IMR-90 (cell line): Measurements from ENCODE around the gene PRODH2. TPM values are rescaled to one million over a fixed set of nuclear protein-coding genes. Genes with fewer than 3 reads are reported as not detected.

Experiments
- ATAC-seq: fragments of 200-7000 bp; cut with Tn5 transposase; 2 replicates; pipeline ENCODE4 v1.9.1; 2020; ENCODE audit warnings: low read depth, mild to moderate bottlenecking, moderate library complexity
- BruUV-seq: library from RNA; stranded (reverse); fragments of 400-500 nt; replicated peaks from 2 replicates; lab custom pipeline; 2021; lab: Mats Ljungman, UMichigan
- CTCF ChIA-PET: fragments of 300-600 bp; formaldehyde crosslinking; extraction: SDS; loops from one replicate; lab custom pipeline; 2021; ENCODE audit warnings: antibody characterized with exemption; lab: Yijun Ruan, JAX
- POLR2A ChIA-PET: fragments of 300-600 bp; sonication (Branson Sonifier 250); formaldehyde crosslinking; loops from one replicate; lab custom pipeline; 2022; ENCODE audit warnings: antibody characterized with exemption; ENCODE audit not compliant: unreplicated experiment; lab: Charles Lee
- DNase-seq: peaks from one replicate; pipeline ENCODE4 v3.0.0; 2013
- H2AFZ ChIP-seq: replicated peaks from 2 replicates; pipeline ENCODE3; 2013; ENCODE audit warnings: low read length, mild to moderate bottlenecking; ENCODE audit not compliant: poor library complexity
- H2AK5ac ChIP-seq: 2 replicates; pipeline ENCODE4 v1.6.1; 2013; ENCODE audit warnings: low read depth, low read length, inconsistent platforms
- H2AK9ac ChIP-seq: replicated peaks from 2 replicates; pipeline ENCODE3; 2013; ENCODE audit warnings: mild to moderate bottlenecking, low read depth, low read length, moderate library complexity; ENCODE audit not compliant: poor library complexity
- H2BK120ac ChIP-seq: 2 replicates; pipeline ENCODE4 v1.6.1; 2013; ENCODE audit warnings: low read depth, low read length, inconsistent platforms
- H2BK15ac ChIP-seq: 3 replicates; pipeline ENCODE4 v1.6.1; 2013; ENCODE audit warnings: low read depth, low read length, inconsistent platforms
- H2BK20ac ChIP-seq: 2 replicates; pipeline ENCODE4 v1.6.1; 2013; ENCODE audit warnings: low read depth, mild to moderate bottlenecking, inconsistent platforms, low read length, moderate library complexity
- H2BK5ac ChIP-seq: 2 replicates; pipeline ENCODE4 v1.6.1; 2013; ENCODE audit warnings: mild to moderate bottlenecking, low read depth, low read length, inconsistent platforms; ENCODE audit not compliant: poor library complexity, severe bottlenecking
- H3K14ac ChIP-seq: replicated peaks from 2 replicates; pipeline ENCODE4 v1.6.1; 2013; ENCODE audit warnings: low read depth, low read length, inconsistent platforms
- H3K18ac ChIP-seq: 2 replicates; pipeline ENCODE4 v1.6.1; 2013; ENCODE audit warnings: low read depth, low read length, control low read depth
- H3K23ac ChIP-seq: 2 replicates; pipeline ENCODE4 v1.6.1; 2013; ENCODE audit warnings: low read depth, low read length, inconsistent platforms
- H3K27ac ChIP-seq: 2 replicates; pipeline ENCODE4 v1.5.1; 2013; ENCODE audit warnings: mild to moderate bottlenecking, control low read depth, low read length; ENCODE audit not compliant: insufficient read depth
- H3K27me3 ChIP-seq: 2 replicates; pipeline ENCODE4 v1.6.1; 2013; ENCODE audit warnings: low read length; ENCODE audit not compliant: control insufficient read depth, insufficient read depth
- H3K36me3 ChIP-seq: 2 replicates; pipeline ENCODE4 v1.6.1; 2013; ENCODE audit warnings: low read length, mixed read lengths; ENCODE audit not compliant: control insufficient read depth, insufficient read depth
- H3K4ac ChIP-seq: 2 replicates; pipeline ENCODE4 v1.6.1; 2013; ENCODE audit warnings: low read depth, low read length, inconsistent platforms
- H3K4me1 ChIP-seq: 2 replicates; pipeline ENCODE4 v1.6.1; 2013; ENCODE audit warnings: low read length, mixed read lengths; ENCODE audit not compliant: control insufficient read depth, insufficient read depth
- H3K4me2 ChIP-seq: 2 replicates; pipeline ENCODE4 v1.6.1; 2013; ENCODE audit warnings: low read depth, mild to moderate bottlenecking, control low read depth, low read length, moderate library complexity
- H3K4me3 ChIP-seq: 2 replicates; pipeline ENCODE4 v1.5.1; 2013; ENCODE audit warnings: low read depth, mild to moderate bottlenecking, control low read depth, low read length, moderate library complexity; ENCODE audit not compliant: insufficient read depth
- H3K56ac ChIP-seq: 2 replicates; pipeline ENCODE4 v1.6.1; 2013; ENCODE audit warnings: low read length, inconsistent platforms; ENCODE audit not compliant: insufficient read depth; ENCODE audit errors: extremely low read depth
- H3K79me1 ChIP-seq, 2 experiments: 2 replicates each; pipeline ENCODE4 v1.6.1; 2013; ENCODE audit warnings: low read length in 2 of 2, inconsistent platforms in 1 of 2, low read depth in 1 of 2
- H3K9ac ChIP-seq: 2 replicates; pipeline ENCODE4 v1.6.1; 2013; ENCODE audit warnings: low read depth, low read length, control low read depth
- H3K9me1 ChIP-seq: 2 replicates; pipeline ENCODE4 v1.6.1; 2013; ENCODE audit warnings: low read length, inconsistent platforms; ENCODE audit not compliant: insufficient read depth
- H3K9me3 ChIP-seq: 2 replicates; pipeline ENCODE4 v1.6.1; 2013; ENCODE audit warnings: low read length; ENCODE audit not compliant: control insufficient read depth, insufficient read depth
- H4K20me1 ChIP-seq: 2 replicates; pipeline ENCODE4 v1.6.1; 2013; ENCODE audit warnings: low read length, inconsistent platforms; ENCODE audit not compliant: insufficient read depth
- H4K5ac ChIP-seq: 2 replicates; pipeline ENCODE4 v1.6.1; 2013; ENCODE audit warnings: mild to moderate bottlenecking, low read depth, low read length, control low read depth
- H4K8ac ChIP-seq, 2 experiments: 2 replicates each; pipeline ENCODE4 v1.6.1; 2013; ENCODE audit warnings: low read depth in 2 of 2, low read length in 2 of 2, control low read depth in 1 of 2, inconsistent platforms in 1 of 2
- H4K91ac ChIP-seq: 2 replicates; pipeline ENCODE4 v1.6.1; 2013; ENCODE audit warnings: low read depth, low read length, inconsistent platforms; ENCODE audit not compliant: insufficient read depth
- BHLHE40 ChIP-seq: fragments of 150-350 bp; IDR thresholded peaks from 2 replicates; pipeline ENCODE4 v1.6.1; 2016; ENCODE audit warnings: mild to moderate bottlenecking, low read depth, low read length
- CEBPB ChIP-seq: IDR thresholded peaks from 2 replicates; pipeline ENCODE4 v1.6.1; 2012; ENCODE audit warnings: low read depth, low read length, improper control_type of control experiment
- FOS ChIP-seq: fragments of 150-350 bp; IDR thresholded peaks from 2 replicates; pipeline ENCODE4 v1.6.1; 2016; ENCODE audit warnings: low read depth, low read length
- MAFK ChIP-seq: IDR thresholded peaks from 2 replicates; pipeline ENCODE4 v1.6.1; 2012; ENCODE audit warnings: low read depth, low read length, improper control_type of control experiment
- MAZ ChIP-seq: IDR thresholded peaks from 2 replicates; pipeline ENCODE4 v1.6.1; 2012; ENCODE audit warnings: low read depth, mild to moderate bottlenecking, low read length, improper control_type of control experiment, moderate library complexity, borderline replicate concordance
- NFE2L2 ChIP-seq: fragments of 150-350 bp; IDR thresholded peaks from 2 replicates; pipeline ENCODE4 v1.6.1; 2016; ENCODE audit warnings: low read depth, mild to moderate bottlenecking, low read length
- RAD21 ChIP-seq: IDR thresholded peaks from 2 replicates; pipeline ENCODE4 v1.6.1; 2012; ENCODE audit warnings: low read length, improper control_type of control experiment
- RCOR1 ChIP-seq: IDR thresholded peaks from 2 replicates; pipeline ENCODE4 v1.6.1; 2012; ENCODE audit warnings: mild to moderate bottlenecking, low read length, improper control_type of control experiment; ENCODE audit not compliant: insufficient replicate concordance
- RFX5 ChIP-seq: IDR thresholded peaks from 2 replicates; pipeline ENCODE4 v1.8.0; 2012; ENCODE audit warnings: low read depth, mild to moderate bottlenecking, low read length, moderate library complexity
- WGBS, 2 experiments: methylation state at CpG; one replicate each; pipeline versions ENCODE4 v1.1.5 to v1.1.7; 2013; ENCODE audit warnings: missing lambda C conversion rate in 2 of 2; ENCODE audit not compliant: insufficient read length in 1 of 2; ENCODE audit errors: extremely low coverage in 2 of 2; 5-methylcytosine and 5-hydroxymethylcytosine counted together
- dilution Hi-C: fragments of 300-500 bp; cut with HindIII; formaldehyde crosslinking; loops from one replicate; pipeline ENCODE4 v1.14.3; 2018; ENCODE audit warnings: low sequenced_read_pairs; ENCODE audit not compliant: unreplicated experiment
- in situ Hi-C: fragments of 300-500 bp; cut with MboI; formaldehyde crosslinking; loops from 3 replicates; pipeline ENCODE4 v1.14.3; 2019; ENCODE audit warnings: low sequenced_read_pairs, inconsistent platforms, mixed read lengths
- intact Hi-C: fragments of 100-400 bp; cut with micrococcal nuclease; formaldehyde crosslinking; loops from 2 replicates; pipeline ENCODE4 v1.10.0; 2022
- polyA plus RNA-seq, 3 experiments: library from polyadenylated mRNA; depleted of rRNA; stranded (reverse); fragments of >200 nt; gene quantifications; 2 replicates each; pipeline ENCODE4 v1.2.3, GENCODE V29; 2012; ENCODE audit warnings: low replicate concordance in 1 of 3
- total RNA-seq: library from RNA; depleted of rRNA; stranded (reverse); fragments of >200 nt; gene quantifications from 2 replicates; pipeline ENCODE4 v1.2.3, GENCODE V29; 2012
- TF ChIP-seq, protein P1 (sequence below): fragments of 150-350 bp; IDR thresholded peaks from 2 replicates; pipeline ENCODE4 v1.6.1; 2016; ENCODE audit warnings: low read depth, mild to moderate bottlenecking, low read length, moderate library complexity, borderline replicate concordance
- TF ChIP-seq, protein P2 (sequence below): conservative IDR thresholded peaks from 2 replicates; pipeline ENCODE4 v1.5.1; 2012; ENCODE audit warnings: mild to moderate bottlenecking, low read depth, low read length, improper control_type of control experiment

PRODH2 gene
- total and polyA plus RNA-seq, 2 of the 4 experiments (the other 2 are of a cell fraction): not detected

- no TSS peak for BruUV-seq
- WGBS, 2 experiments: 100% methylated on average over 3 of the region's 10 CpGs; no CpG with 5 or more reads in 1 of the 2 experiments
- intact Hi-C loops: no loop called here
Observed at GRCh38 chr19:35785339-35785627, 27.4 kb downstream of the PRODH2 start.

More at GRCh38 chr19:35785339-35785627, 27.4 kb downstream of the PRODH2 start:
- no peak overlapping the region for H3K4me3 ChIP-seq
- no peaks in the 10 kb centered on the region for H3K27me3 ChIP-seq
- H4K5ac ChIP-seq: no peak overlapping the region
- ChIA-PET CTCF (no interaction called here), POLR2A (no interaction called here)
- no peak overlapping the region for H3K18ac ChIP-seq
- H3K27ac ChIP-seq: no peak overlapping the region
- dilution Hi-C loops (no loop called here), in situ Hi-C loops (no loop called here)
- H3K23ac ChIP-seq: no peak overlapping the region
- H3K36me3 ChIP-seq: peaks cover 14% of the 10 kb centered on the region
- no peak overlapping the region for H2AFZ ChIP-seq
- no peak overlapping the region for H3K4ac ChIP-seq
- H3K9me1 ChIP-seq: no peaks in the 10 kb centered on the region
- H2AK9ac ChIP-seq: no peak overlapping the region
- H3K79me1 ChIP-seq: no peaks in the 10 kb centered on the region
- ATAC-seq (no peak), DNase-seq (no peak)
- H4K8ac ChIP-seq: no peak overlapping the region
- no peaks in the 10 kb centered on the region for H4K20me1 ChIP-seq
- no peak overlapping the region for H3K14ac ChIP-seq
- H3K4me1 ChIP-seq: no peaks in the 10 kb centered on the region
- H4K91ac ChIP-seq: no peak overlapping the region
- H2BK5ac ChIP-seq: no peak overlapping the region
- no peak overlapping the region for H2BK120ac ChIP-seq
- no peak overlapping the region for H3K4me2 ChIP-seq
- no peak overlapping the region for H2BK15ac ChIP-seq
- no peak overlapping the region for H3K56ac ChIP-seq
- no peak overlapping the region for H3K9ac ChIP-seq
- TF ChIP-seq RAD21 (no peak), FOS (no peak), RCOR1 (no peak), BHLHE40 (no peak), RFX5 (no peak), NFE2L2 (no peak), MAZ (no peak), CEBPB (no peak), MAFK (no peak)
- TF ChIP-seq, protein P1, sequence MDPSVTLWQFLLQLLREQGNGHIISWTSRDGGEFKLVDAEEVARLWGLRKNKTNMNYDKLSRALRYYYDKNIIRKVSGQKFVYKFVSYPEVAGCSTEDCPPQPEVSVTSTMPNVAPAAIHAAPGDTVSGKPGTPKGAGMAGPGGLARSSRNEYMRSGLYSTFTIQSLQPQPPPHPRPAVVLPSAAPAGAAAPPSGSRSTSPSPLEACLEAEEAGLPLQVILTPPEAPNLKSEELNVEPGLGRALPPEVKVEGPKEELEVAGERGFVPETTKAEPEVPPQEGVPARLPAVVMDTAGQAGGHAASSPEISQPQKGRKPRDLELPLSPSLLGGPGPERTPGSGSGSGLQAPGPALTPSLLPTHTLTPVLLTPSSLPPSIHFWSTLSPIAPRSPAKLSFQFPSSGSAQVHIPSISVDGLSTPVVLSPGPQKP: no peak
- TF ChIP-seq, protein P2, sequence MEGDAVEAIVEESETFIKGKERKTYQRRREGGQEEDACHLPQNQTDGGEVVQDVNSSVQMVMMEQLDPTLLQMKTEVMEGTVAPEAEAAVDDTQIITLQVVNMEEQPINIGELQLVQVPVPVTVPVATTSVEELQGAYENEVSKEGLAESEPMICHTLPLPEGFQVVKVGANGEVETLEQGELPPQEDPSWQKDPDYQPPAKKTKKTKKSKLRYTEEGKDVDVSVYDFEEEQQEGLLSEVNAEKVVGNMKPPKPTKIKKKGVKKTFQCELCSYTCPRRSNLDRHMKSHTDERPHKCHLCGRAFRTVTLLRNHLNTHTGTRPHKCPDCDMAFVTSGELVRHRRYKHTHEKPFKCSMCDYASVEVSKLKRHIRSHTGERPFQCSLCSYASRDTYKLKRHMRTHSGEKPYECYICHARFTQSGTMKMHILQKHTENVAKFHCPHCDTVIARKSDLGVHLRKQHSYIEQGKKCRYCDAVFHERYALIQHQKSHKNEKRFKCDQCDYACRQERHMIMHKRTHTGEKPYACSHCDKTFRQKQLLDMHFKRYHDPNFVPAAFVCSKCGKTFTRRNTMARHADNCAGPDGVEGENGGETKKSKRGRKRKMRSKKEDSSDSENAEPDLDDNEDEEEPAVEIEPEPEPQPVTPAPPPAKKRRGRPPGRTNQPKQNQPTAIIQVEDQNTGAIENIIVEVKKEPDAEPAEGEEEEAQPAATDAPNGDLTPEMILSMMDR: no peak
- H2AK5ac ChIP-seq: no peak overlapping the region
- H2BK20ac ChIP-seq: no peak overlapping the region
- no peaks in the 10 kb centered on the region for H3K9me3 ChIP-seq
